ENCODE measurements around the gene CPNE5.
"Not testable (repeated sequence)": the region's sequence is repeated elsewhere in the genome, so short reads cannot be mapped to it uniquely, and the experiment has no call there.

CPNE5 gene

DNA sequence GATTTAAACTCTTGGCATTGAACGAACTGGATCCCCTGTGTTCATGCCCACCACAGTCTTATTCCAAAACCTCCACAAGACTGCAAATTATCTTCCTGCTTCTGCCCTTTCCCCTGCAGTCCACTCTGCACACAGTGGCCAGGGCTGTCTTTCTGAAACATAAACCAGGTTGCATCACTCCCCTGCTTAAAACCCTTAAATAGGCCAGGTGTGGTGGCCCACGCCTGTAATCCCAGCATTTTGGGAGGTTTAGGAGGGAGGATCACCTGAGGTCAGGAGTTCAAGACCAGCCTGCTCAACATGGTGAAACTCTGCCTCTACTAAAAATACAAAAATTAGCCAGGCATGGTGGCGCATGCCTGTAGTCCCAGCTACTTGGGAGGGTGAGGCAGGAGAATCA, 26.2 kb downstream of the CPNE5 start:
- not testable (repeated sequence) for DNase-seq

DNA sequence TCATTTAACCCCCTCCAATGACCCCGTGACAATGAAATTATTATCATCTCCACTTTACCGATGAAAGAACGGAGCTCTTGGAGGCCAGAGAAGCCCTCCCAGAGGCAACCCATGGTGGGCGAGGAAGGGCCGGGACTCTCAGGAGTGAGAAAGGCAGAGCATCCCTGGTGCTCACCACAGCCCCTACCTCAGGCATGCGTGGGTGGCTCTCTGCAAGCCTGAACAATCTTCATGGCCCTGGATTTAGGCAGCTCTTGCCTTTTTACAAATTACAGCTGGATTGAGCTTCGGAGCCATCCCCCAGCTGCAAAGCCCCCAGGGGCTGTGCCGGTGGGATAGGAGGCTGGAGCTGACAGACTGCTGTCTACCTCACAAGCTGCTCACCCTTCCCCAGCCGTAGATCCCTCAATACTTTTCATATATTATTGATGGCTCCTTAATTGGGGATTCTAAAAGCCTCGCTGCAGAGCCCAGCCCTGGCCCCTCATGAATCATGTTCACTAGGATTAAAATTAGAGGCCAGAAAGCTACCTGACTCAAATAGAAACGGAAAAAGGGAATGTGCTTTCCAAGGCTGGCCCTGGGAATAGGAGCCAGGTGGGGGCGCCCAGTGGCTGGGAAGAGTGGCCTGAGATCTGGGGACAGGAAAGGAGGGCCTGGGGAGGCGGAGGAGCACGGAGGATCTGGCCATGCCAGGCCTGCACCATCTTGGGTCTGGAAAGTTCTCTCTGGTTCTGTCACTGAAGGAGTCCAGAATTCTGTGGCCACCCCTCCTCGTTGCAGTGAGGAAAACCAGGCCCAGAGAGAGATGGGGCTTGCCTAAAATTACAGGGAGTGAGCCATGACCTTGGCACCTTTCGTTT, 29.1 kb downstream of the CPNE5 start:
- no peak for DNase-seq

DNA sequence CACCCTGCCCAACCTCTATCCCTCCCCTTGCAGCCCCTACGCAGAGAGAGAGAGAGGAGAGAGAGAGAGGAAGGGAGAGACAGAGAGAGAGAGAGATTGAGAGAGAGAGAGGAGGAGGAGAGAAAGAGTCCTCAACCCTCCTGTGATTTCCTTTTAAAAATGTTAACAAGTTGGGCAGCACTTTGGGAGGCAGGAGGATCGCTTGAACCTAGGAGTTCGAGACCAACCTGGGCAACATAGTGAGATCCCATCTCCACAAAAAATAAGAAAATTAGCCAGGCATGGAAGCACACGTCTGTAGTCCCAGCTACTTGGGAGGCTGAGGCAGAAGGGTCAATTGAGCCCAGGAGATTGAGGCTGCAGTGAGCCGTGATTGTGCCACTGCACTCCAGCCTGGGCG, 30.1 kb downstream of the CPNE5 start:
- DNase-seq: no peak

DNA sequence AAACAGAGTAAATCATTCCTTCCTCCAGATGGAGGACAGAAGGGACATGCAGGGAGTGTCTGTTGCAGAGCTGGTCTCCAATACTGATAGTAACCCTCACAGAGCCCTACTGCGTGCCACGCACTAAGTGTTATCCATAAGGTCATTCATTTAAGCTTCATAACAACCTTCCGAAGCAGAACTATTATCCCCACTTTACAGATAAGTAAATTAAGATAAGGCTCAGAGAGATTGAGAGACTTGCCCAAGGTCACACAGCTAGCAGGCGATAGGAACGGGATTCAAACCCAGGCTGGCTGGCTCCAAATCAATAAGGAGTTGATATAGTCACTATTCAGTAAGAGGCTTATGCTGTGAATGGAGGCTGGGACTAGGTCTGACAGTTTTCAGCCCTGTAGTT, 30.6 kb downstream of the CPNE5 start:
- no peak for DNase-seq

DNA sequence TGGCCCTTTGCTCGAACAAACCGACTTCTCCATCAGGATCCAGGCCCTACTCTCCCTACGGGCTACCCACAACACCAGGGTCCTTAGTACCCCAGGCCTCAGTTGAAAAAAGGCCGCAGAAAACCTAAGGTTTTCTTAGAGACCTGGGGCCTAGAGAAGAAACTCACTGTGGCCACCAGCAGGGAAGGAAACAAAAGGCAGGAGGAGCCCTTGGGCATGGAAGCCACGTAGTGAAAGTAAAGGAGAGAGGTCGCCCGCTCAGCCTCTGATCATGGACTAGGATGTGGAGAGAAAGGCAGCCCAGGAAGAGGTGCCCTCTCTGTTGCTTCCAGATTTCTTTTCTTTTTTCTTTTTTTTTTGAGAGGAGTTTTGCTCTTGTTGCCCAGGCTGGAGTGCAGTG, 31.5 kb downstream of the CPNE5 start:
- no peak for DNase-seq

DNA sequence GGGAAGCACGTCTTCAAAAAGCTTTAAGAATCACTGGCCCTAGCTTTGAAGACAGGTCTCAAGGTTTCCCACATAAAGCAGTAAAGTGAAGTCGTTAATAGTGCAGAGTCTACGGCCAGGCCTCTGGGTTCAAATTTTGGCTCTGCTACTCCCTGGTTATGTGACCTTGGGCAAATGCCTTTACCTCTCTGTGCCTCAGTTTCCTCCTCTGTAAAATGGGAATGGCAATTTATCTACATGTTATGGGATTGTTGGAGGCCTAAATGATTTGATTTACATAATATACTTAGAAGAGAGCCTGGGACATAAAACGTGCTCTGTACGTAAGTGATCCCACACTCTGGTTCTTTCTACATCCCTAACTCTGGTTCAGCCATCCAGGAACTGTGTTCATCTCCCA, 32.1 kb downstream of the CPNE5 start:
- no peak for DNase-seq

DNA sequence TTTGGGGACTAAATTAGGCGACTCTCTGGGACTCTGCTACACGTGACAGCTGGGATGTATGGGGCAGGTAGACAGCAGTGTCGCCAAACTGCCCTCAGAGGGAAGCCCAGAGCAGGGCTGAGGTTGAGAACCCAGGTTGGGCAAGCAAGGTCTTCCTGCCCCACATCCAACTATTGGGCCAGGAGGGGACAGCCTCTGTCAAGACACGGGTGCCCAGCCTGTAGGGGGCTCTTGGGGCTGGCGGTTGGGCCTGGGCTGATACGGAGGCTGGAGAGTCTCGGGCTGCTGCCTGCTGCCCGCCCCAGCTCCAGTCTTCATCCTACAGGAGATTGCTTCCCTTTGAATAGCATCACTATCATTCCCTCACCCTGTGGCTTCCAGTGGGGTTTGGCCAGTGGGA, 33.3 kb downstream of the CPNE5 start:
- DNase-seq: no peak

DNA sequence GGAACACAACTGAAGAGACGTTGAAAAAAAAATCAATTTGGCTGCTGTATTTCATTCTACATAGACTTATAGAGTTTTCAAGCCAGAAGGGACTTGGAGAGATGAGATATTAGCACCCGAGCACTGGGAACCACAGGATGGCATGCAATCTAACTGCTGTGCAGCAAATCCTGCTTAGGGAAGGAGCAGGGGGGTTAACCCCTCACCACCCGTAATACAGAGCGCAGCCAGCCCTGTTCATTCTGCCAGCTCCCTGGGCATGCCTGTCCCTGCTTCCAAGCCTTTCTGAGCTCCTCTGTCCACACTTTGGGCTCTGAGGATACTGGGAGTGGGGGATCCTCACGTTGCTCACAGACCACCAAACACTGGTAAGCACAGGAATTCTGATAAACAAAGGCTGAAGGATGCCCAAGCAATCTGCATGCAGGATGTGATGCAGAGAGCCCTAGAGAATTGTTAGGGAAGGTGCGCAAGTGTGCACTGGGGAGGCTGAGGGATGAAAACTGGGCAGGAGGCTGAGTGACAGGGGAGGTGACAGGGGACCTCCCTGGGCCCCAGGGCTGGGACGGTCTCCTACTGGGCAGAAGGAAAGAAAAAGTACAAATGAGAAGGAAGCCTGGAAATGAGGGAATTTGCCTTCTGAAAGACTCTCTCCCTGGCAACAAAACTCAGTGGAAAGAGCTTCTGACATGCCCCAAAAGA, 34.0 kb downstream of the CPNE5 start:
- peak; percentile 61 for DNase-seq

DNA sequence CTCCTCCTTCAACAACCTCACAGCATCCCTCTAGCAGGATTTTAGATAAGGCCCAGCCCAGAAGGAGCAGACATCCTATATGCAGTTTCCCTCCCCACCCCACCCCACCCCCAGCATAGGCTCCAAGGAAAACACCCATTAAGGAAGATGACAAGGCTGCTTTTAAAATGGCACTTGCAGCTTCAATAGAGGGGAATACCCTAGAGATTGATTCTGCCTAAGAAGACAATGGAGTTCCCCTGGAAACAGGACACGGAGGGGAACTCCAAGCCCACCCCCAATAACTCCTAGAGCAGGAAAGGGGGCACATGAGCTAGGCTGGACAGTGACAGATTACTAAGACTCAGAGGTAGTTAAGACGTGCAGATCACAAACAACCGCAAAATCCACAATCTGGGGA, 34.7 kb downstream of the CPNE5 start:
- DNase-seq: no peak

DNA sequence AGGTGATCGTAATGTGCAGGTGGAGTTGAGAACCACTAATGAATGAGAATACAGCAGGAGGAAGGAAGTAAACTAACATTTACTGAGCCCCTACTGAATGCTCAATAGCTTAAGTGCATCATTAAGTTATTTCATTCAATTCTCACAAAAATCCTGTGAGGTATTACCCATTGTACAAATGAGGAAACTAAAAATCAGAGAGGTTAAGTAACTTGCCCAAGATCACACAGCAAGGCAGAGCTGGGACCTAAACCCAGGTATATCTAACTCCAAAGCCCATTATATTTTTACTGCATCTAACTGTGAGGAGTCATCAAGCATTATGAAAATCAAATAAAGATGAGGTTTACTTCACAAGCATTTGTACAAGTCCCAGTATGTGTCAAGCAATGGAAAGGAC, 35.3 kb downstream of the CPNE5 start:
- no peak for DNase-seq

DNA sequence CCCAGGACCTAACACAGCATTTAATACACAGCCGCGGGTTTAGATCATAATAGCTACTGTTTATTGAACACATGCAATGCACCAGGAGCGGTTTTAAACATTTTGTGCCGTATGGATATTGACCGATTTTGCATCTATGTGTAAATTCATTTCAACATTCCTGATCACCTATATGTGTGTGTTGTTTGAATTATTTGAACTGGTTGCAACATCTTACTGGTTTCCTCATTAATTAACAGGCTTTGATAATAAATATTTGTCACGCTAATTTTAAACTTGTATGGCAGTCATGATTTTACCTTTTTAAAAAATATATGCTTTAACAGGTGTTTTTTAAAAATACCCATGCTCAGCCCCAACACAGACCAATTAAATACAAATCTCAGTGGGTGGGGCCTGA, 35.8 kb downstream of the CPNE5 start:
- DNase-seq: no peak

DNA sequence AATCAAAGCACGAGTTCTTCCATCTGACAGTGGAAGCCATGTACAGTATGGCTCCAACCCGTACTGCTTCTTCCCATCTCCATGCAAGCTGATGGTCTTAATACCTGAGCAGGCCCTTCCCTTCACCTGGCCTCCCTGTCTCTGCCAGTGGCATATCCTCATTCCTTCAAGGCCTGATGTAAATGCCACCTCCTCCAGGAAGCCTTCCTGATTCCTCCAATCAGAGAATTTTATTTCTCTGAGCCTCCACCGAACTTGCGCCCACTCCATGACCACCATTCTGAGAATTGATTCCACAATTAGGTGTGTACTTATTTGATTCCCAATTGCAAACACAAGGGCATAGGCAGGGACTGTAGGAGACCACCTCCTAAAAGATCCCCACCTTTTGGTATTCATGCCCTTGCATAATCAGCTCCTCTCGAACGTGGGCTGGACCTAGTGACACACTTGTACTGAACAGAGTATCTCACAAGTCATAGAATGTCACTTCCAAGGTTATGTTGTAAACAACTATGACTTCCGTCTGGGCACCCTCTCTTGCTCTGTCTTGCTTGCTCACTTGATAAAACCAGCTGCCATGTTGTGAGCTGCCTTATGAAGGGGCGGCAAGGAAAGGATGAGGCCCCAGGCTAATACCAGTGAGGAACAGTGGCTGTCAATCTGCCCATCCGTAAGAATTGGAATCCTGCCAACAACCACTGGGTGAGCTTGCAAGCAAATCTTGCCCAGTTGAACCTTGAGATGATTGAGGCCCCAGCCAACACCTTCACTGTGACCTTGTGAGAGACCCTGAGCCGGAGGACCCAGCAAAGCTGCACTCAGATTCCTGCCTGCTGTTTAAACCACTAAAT, 38.8 kb downstream of the CPNE5 start:
- no peak for DNase-seq

DNA sequence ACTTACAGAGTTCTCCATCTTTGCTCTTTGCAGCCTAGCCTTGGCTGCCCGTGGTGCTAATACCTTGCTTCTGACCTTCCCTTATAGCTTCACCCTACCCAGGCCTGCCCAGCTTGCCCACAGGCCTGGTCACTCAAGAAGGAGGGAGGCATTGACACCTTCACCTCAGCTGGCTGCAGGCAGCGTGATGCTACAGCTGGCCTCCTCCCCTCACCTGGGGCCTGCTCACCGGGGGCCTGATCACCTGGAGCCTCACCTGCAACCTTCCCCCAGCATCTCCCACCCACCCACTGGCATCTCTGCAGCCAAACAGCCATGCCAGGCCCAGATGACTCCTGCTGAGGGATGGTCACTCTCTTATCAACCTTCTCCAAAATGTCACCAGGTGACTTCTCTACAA, 40.4 kb downstream of the CPNE5 start:
- DNase-seq: no peak

DNA sequence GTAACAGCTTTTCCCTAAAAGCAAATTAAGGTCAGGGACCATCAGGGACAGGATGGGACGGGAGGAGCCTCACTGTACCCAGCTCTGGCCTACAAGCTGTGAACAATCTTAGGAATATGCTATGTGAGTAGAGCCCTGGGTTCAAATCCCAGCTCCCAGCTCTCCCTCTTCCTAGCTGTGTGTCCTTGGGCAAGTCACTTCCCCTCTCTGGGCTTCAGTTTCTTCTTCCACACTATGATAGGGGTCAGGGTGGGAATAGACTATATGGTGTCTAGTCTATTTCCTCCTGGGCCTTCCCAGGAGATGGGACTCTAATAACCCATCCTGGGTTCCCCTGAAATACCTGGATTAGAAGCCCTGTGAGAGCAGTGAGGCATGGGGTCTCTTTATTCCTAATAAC, 41.6 kb downstream of the CPNE5 start:
- DNase-seq: no peak

DNA sequence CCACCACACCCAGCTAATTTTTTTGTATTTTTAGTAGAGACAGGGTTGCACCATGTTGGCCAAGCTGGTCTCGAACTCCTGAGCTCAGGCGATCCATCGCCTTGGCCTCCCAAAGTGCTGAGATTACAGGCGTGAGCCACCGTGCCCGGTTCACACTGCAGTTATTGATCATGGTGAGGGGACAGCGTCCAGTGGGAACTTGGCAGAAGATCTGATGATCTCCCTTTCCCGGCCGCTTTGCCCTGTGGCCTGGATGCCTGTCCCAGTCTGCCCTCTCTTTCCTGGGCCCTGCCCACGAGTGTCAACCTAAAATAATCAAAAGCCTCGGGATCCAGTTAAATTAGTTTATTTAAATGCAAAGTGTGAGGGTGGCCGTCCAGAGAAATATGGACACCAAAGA, 42.2 kb downstream of the CPNE5 start:
- no peak for DNase-seq

DNA sequence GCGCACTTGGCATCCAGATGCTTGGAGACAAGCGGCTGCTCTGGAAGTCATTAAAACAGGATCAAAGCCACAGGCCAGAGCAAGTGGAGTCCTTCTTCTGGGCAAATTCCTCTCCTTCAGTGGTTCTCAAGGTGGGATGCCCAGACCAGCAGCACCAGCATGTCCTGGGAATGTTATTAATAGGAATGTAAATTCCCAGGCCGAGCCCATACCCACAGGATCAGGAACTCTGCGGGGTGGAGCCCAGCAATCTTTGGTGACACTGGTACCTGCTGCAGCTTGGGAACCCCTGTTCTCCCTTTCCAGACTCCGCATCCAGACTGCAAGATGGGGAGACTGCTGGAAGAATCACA, 44.6 kb downstream of the CPNE5 start:
- no peak for DNase-seq

DNA sequence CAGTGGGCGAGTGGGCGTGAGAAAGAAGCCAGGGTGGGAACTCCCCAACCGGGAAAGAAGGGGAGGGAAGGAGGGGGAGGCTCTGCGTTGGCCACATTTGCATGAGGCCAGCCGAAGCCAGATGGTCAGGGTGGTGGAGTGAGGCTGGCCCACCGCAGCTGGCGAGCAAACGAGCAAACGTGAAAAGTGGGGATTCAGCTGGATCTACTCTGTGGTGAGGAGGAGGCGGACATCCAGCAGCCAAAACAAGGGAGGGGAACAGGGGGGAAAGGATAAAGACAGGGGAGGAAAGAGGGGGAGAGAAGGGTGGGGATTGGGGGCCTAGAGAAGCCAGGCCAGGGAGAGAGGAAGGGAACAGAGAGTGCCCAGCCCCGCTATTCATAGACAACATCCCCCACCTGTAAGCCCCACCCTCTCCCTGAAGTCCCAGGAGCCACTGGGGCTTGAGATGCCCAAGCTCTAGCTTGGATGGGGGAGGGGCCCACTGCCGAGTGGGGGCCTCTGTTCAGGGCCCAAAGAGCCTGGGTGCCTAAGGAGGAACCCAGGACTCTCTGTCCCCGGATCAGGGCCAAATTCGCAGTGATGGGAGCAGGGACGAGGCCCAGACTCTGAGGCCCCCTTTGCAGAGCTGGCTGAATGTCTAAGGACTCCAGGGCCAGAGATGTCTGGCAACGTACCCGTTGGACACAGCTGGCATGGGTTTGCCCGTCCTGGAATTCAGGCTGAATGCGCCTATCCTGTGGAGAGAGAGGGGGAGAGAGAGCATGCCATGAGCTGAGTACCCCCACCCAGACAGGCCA, 45.1 kb downstream of the CPNE5 start:
- DNase-seq: peak; percentile 59

DNA sequence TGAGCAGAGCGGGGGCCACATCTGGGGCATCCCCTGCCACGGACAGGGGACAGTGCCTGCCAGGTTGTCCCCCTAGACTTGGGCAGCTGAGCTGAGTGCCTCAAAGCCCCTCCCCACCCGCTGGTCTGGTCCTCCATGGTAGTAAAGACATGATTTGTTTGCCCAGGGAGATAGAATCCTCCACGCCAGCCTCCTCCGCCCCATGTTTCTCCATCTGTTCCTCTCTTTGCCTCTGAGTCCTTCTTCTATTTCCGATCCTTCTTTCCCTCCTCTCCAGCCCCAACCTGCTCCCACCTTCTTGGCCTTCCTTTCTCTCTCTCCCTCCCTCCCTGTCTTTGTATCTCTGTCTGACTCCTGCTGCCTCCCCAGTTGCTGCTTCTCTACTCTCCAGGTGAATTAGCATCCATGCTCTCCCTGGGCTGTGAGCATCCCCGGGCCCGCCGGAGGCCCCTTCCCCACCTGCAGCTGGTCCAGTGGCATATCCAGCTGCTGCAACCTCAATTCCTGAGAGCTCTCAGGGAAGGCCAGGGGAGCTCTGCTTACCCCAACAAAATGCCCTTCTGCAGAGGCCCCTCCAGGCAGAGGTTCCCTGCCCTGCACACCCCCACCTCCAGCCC, 45.8 kb downstream of the CPNE5 start:
- DNase-seq: no peak

DNA sequence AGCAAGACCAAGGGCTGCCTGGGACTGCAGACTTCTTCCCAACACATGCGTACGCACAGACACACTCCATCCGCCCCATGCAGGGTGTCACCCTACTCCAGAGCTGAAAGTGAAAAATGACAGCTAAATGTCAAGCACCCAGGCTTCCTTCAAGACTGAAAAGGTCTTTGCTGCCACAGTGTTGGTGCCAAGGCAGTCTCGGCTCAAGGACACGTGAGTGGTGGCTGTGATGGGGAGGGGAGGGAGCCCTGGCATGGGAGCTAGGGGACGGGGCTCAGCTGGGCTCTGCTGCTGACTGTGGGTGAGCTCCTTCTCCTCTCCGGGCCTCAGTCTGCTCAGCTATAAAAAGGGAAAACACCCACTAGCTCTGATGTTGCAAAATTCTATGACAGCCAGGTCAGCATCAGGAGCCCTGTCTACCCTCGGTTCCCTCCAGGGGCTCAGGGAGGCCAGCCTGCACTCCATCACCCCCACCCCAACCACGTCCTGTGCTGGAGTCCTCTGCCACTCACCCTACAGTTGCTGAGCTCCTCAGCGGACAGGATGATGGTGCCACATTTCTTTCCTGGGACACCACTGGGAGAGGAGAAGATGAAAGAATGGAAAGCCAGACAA, 47.6 kb downstream of the CPNE5 start:
- DNase-seq: no peak

DNA sequence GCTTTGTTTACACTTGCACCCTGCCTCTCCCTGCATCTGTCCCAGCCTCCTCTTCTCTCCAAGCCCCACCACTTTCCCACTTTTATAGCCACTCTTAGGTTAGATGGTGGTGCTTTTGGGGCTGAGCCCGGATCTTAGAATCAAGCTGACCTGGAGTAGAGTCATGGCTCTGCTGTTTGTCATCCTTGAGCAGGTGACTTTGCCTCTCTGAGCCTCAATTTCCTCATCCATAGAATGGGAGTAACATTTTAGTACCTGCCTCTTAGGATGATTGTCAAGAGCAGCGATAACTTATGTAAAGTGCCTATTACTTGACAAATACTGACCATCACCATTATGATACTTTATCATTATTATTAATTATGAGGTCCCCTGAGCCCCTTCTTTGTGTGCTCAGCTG, 48.2 kb downstream of the CPNE5 start:
- no peak for DNase-seq

DNA sequence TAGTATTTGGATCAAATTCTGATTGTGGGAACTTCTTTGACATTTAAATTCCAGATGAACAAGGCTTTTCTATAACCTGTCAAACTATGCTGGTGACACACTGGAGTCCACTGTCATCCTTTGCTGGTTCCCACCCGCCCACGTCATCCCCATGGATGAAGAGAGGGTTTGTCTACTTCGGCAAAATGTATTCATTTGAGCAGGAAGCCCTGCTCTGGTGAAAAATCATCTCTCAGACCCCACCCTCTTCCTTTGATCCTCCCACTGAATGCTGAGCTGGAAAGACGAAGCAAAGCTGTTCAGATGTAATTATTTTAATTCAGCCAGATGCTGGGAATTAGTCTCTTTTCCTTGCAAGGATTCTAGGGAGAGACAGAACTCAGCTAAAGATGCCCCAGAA, 50.5 kb downstream of the CPNE5 start:
- DNase-seq: no peak

DNA sequence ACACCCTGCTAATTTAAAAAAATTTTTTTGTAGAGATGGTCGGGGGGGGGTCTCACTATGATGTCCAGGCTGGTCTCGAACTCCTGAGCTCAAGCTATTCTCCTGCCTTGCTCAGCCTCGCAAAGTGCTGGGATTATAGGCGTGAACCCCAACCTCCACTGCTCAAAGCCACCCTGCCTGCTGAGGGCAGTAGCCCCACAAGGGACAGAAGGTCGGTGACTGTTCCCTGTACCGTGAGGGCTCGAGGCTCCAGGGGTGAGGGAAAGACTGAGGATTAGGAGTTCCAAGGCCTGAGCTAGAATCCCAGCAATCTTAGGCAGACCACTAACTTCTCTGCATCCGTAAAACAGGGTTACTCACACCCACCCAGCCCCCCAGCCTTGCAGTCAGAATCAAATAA, 51.1 kb downstream of the CPNE5 start:
- DNase-seq: no peak

Data from retina (tissue), 1 donor.